Vagina (tissue), 2 donors: ENCODE measurements around the gene AMBRA1. TPM values are rescaled to one million over a fixed set of nuclear protein-coding genes. Genes with fewer than 3 reads are reported as not detected.

Experiments used
- DNase-seq, 2 donors: peaks; one replicate each; pipeline ENCODE4 v3.0.0-alpha.2; 2017; ENCODE audit errors: extremely low spot score in 2 of 2
- H3K27ac ChIP-seq: fragments of 200-600 bp; sonication (generic); one replicate; pipeline ENCODE4 v1.5.1; 2019
- H3K27me3 ChIP-seq: fragments of 200-600 bp; sonication (generic); one replicate; pipeline ENCODE4 v1.5.1; 2019
- H3K36me3 ChIP-seq, 2 donors: fragments of 200-600 bp; sonication (generic); one replicate each; pipeline ENCODE4 v1.5.1; 2017 to 2019
- H3K4me1 ChIP-seq: fragments of 200-600 bp; sonication (generic); one replicate; pipeline ENCODE4 v1.5.1; 2019
- H3K4me3 ChIP-seq, 2 donors: fragments of 200-600 bp; sonication (generic); 1 replicate in 1 of 2; 2 replicates in 1 of 2; pipeline ENCODE4 v1.5.1; 2016 to 2019
- H3K9me3 ChIP-seq: fragments of 200-600 bp; sonication (generic); one replicate; pipeline ENCODE4 v1.5.1; 2019
- POLR2A ChIP-seq, 2 donors: fragments of 450-650 bp; IDR thresholded peaks; one replicate each; pipeline ENCODE4 v1.6.1; 2017; ENCODE audit warnings: antibody characterized with exemption in 2 of 2, mild to moderate bottlenecking in 2 of 2, moderate library complexity in 2 of 2
- POLR2AphosphoS5 ChIP-seq, 2 donors: sonication (generic); formaldehyde crosslinking; IDR thresholded peaks; one replicate each; pipeline ENCODE4 v1.9.0; 2017; ENCODE audit warnings: antibody characterized with exemption in 2 of 2, mild to moderate bottlenecking in 2 of 2, low read depth in 1 of 2; ENCODE audit not compliant: insufficient read depth in 1 of 2
- intact Hi-C: fragments of 100-400 bp; cut with DNase I; formaldehyde crosslinking; loops from one replicate; pipeline ENCODE4 v1.15.1; 2023
- total RNA-seq: library from RNA; depleted of rRNA; stranded (reverse); fragments of >200 nt; gene quantifications from one replicate; pipeline ENCODE4 v1.2.3, GENCODE V29; 2016
- TF ChIP-seq, protein P1 (sequence below), 3 experiments: fragments of 450-650 bp in 2 of 3; fragments of 200-600 bp in 1 of 3; sonication (generic) in 1 of 3; IDR thresholded peaks; one replicate each; pipeline ENCODE4 v1.5.1; 2017 to 2019; ENCODE audit warnings: antibody characterized with exemption in 3 of 3, mild to moderate bottlenecking in 2 of 3, moderate library complexity in 2 of 3

AMBRA1 gene
- total RNA-seq, 1 donor from 2014 or later = 40.0 TPM

DNA sequence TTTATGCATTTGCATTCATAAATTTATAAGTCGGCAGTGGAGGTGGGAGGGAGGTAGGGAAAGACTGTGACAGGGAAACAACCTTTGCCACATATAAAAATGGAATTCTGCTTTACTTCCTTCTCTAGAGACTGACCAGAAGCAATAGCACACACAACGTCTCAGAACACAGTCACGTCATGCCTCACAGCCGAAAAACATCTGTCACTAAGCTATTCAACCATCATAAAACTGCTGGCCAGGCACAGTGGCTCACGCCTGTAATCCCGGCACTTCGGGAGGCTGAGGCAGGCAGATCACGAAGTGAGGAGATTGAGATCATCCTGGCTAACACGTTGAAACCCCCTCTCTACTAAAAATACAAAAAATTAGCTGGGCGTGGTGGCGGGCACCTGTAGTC is 101.3 kb downstream of the AMBRA1 start:
- H3K36me3 ChIP-seq = no peaks in the 10 kb centered on the region
- H3K9me3 ChIP-seq = no peaks in the 10 kb centered on the region
- TF ChIP-seq POLR2AphosphoS5 (IDR thresholded peaks at IDR 0.05; ENCODE audit: insufficient read depth in 1 of 2, low read depth in 1 of 2) = no peak
- TF ChIP-seq POLR2A (IDR thresholded peaks at IDR 0.05) = no peak
- TF ChIP-seq, protein P1, sequence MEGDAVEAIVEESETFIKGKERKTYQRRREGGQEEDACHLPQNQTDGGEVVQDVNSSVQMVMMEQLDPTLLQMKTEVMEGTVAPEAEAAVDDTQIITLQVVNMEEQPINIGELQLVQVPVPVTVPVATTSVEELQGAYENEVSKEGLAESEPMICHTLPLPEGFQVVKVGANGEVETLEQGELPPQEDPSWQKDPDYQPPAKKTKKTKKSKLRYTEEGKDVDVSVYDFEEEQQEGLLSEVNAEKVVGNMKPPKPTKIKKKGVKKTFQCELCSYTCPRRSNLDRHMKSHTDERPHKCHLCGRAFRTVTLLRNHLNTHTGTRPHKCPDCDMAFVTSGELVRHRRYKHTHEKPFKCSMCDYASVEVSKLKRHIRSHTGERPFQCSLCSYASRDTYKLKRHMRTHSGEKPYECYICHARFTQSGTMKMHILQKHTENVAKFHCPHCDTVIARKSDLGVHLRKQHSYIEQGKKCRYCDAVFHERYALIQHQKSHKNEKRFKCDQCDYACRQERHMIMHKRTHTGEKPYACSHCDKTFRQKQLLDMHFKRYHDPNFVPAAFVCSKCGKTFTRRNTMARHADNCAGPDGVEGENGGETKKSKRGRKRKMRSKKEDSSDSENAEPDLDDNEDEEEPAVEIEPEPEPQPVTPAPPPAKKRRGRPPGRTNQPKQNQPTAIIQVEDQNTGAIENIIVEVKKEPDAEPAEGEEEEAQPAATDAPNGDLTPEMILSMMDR (IDR thresholded peaks at IDR 0.05) = no peak
- H3K27ac ChIP-seq = peak overlapping the region; percentile 41
- H3K4me1 ChIP-seq = peaks cover 45% of the 10 kb centered on the region
- no peaks in the 10 kb centered on the region for H3K27me3 ChIP-seq
- H3K4me3 ChIP-seq = no peak overlapping the region
- intact Hi-C loops = no loop called here
- DNase-seq = no peak

DNA sequence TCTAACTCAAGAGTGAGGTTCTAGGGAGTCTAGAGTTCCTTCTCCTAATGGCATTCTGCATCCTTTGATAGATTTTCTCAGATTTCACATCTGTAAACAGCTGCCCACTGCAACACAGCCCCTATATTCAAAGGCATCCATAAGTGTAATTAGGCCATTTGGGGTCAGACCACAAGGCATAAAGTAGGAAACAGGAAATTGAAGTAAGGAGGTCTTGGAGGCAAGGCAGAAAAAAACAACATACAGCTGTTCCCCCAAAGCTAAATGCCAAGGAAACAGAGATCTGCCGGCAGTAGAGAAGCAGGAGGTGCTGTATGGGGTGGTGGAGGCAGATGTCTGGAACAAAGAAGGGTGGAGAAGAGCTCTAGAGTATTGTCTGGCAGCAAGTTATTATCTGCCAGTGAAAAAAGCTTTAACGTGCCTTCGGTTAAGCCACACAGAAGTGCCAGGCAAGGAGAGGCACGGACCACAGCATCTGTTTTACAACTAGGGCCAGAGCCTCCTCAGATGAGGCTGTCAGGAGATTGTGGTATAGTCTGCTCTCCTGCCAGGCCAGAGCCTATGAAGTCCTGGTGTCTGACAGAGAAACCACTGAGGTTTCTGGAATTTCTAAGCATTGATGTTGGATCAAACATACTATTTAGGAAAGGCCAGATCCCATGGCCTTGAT is 102.0 kb downstream of the AMBRA1 start:
- Histone ChIP-seq H3K4me1 (peaks cover 45% of the 10 kb centered on the region), H3K9me3 (no peaks in the 10 kb centered on the region), H3K27ac (no peak overlapping the region), H3K36me3 (no peaks in the 10 kb centered on the region), H3K27me3 (no peaks in the 10 kb centered on the region), H3K4me3 (no peak overlapping the region)
- no peak for DNase-seq
- intact Hi-C loops = no loop called here
- TF ChIP-seq POLR2AphosphoS5 (IDR thresholded peaks at IDR 0.05; ENCODE audit: insufficient read depth in 1 of 2, low read depth in 1 of 2) (no peak), POLR2A (IDR thresholded peaks at IDR 0.05) (no peak)
- TF ChIP-seq, protein P1 (IDR thresholded peaks at IDR 0.05) = no peak

DNA sequence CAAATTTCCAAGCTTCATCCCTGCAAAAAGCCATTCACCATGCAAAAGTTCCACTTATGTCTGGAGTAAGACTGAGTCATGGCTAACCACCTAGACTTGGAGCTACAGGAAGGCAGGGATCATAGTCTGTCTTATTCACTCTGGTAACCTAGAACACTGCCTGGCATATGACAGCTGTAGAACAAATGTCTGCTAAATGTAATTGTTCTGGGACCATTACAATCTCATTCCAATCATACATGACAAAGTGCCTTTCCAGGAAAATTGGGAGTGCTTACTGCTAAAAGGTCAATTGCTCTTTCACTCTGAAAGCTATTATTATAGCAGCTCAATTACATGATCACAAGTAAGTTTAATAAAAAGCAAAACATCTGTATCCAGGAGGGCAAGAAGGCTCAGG is 103.2 kb downstream of the AMBRA1 start:
- no peaks in the 10 kb centered on the region for H3K27me3 ChIP-seq
- DNase-seq = no peak
- no peaks in the 10 kb centered on the region for H3K36me3 ChIP-seq
- no peaks in the 10 kb centered on the region for H3K9me3 ChIP-seq
- H3K4me3 ChIP-seq = no peak overlapping the region
- H3K4me1 ChIP-seq = peaks cover 45% of the 10 kb centered on the region
- no peak for TF ChIP-seq POLR2A (IDR thresholded peaks at IDR 0.05)
- TF ChIP-seq, protein P1 (IDR thresholded peaks at IDR 0.05) = no peak
- no peak for TF ChIP-seq POLR2AphosphoS5 (IDR thresholded peaks at IDR 0.05; ENCODE audit: insufficient read depth in 1 of 2, low read depth in 1 of 2)
- no peak overlapping the region for H3K27ac ChIP-seq
- intact Hi-C loops = no loop called here

DNA sequence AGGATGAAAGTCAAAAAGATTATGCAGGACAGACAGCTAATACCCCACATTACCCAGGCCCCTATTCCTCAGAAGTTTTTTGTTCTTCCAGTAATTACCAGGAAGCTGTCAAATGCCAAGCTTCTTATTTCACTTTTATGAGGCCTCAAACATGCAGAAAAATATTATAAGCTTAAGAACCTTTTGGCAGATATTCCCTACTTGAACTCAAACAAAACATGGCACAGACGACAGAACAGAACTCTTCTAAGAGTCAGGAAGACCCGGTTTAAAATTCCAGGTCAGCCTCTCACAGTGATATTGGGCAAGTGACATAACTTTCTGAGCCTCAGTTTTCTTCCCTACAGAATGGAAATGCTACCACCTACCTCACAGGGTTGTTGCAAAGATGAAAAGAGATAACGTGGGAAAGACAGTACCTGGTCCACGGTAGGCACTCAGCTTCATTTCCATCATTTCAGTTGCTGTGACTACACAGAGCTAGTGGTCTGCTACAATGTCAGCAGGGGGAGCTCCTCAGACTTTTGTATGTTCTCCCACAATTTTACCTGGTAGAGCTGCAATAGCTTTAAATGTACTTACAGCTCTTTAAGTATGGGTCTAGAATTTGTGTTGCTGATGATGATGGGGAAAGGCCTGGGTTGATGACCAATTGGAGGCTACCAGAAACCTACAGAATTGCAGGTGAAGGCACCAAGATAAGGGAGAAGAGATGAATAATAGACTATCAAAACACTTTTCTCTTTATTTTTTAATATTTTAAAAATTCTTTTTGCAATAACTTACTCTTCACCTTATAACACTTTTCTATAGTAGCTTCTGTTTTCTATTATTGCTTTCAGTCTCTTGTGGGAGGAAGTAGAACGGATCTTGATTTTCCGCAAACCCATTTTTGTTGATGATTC is 103.9 kb downstream of the AMBRA1 start:
- Histone ChIP-seq H3K4me3 (no peak overlapping the region), H3K27ac (no peak overlapping the region), H3K4me1 (peaks cover 45% of the 10 kb centered on the region), H3K27me3 (no peaks in the 10 kb centered on the region), H3K36me3 (no peaks in the 10 kb centered on the region), H3K9me3 (no peaks in the 10 kb centered on the region)
- TF ChIP-seq POLR2AphosphoS5 (IDR thresholded peaks at IDR 0.05; ENCODE audit: insufficient read depth in 1 of 2, low read depth in 1 of 2) (no peak), POLR2A (IDR thresholded peaks at IDR 0.05) (no peak)
- TF ChIP-seq, protein P1 (IDR thresholded peaks at IDR 0.05) = no peak
- no peak for DNase-seq
- intact Hi-C loops = no loop called here
